T-helper 9 cell (primary cell): ENCODE measurements around the gene LFNG.

Experiments
- DNase-seq: peaks from one replicate; pipeline ENCODE4 v3.0.0-alpha.2; 2020

Gene LFNG

GRCh38 chr7:2575733-2576340 is 56.3 kb downstream of the LFNG start:
- DNase-seq: no peak

GRCh38 chr7:2576742-2577491 is 57.3 kb downstream of the LFNG start:
- no peak for DNase-seq
